HepG2 (cell line): ENCODE results near the gene PTGR2. TPM values are rescaled to one million over a fixed set of nuclear protein-coding genes. Genes with fewer than 3 reads are reported as not detected.

Experiments used
- ARID5B ChIP-seq: IDR thresholded peaks from 2 replicates; pipeline ENCODE4 v1.4.0; 2020; ENCODE audit warnings: mild to moderate bottlenecking, missing genetic modification reagents
- BCL6 ChIP-seq: IDR thresholded peaks from 2 replicates; pipeline ENCODE4 v1.6.1; 2016; ENCODE audit warnings: missing genetic modification reagents, missing compliant biosample characterization
- EP300 ChIP-seq, 3 experiments: sonication (generic) in 1 of 3; formaldehyde crosslinking in 1 of 3; IDR thresholded peaks; 2 replicates each; pipeline versions ENCODE4 v1.5.1 to v1.6.1; 2011 to 2020; ENCODE audit warnings: low read depth in 2 of 3, low read length in 2 of 3, borderline replicate concordance in 1 of 3, improper control_type of control experiment in 1 of 3, mild to moderate bottlenecking in 1 of 3, missing genetic modification reagents in 1 of 3, moderate library complexity in 1 of 3
- FOXA3 ChIP-seq: IDR thresholded peaks from 2 replicates; pipeline ENCODE4 v1.6.1; 2016; ENCODE audit warnings: missing genetic modification reagents, missing compliant biosample characterization
- FOXP4 ChIP-seq: sonication (generic); formaldehyde crosslinking; IDR thresholded peaks from 2 replicates; pipeline ENCODE4 v1.4.0; 2020; ENCODE audit warnings: missing genetic modification reagents
- HMG20A ChIP-seq: IDR thresholded peaks from 2 replicates; pipeline ENCODE4 v1.6.1; 2016; ENCODE audit warnings: borderline replicate concordance
- MED1 ChIP-seq: sonication (generic); formaldehyde crosslinking; IDR thresholded peaks from 2 replicates; pipeline ENCODE4 v1.4.0; 2020; ENCODE audit warnings: missing genetic modification reagents
- SAP130 ChIP-seq: IDR thresholded peaks from 2 replicates; pipeline ENCODE4 v1.6.1; 2016; ENCODE audit warnings: low read depth
- SOX5 ChIP-seq: IDR thresholded peaks from 2 replicates; pipeline ENCODE4 v1.6.1; 2016; ENCODE audit warnings: borderline replicate concordance
- SP2 ChIP-seq: sonication (generic); formaldehyde crosslinking; IDR thresholded peaks from 2 replicates; pipeline ENCODE4 v1.5.1; 2020; ENCODE audit warnings: mild to moderate bottlenecking, missing genetic modification reagents
- ZNF282 ChIP-seq: fragments of 450-650 bp; IDR thresholded peaks from 2 replicates; pipeline ENCODE4 v1.6.1; 2018; ENCODE audit not compliant: partially characterized antibody
- ZNF333 ChIP-seq: sonication (generic); formaldehyde crosslinking; IDR thresholded peaks from 2 replicates; pipeline ENCODE4 v1.4.0; 2020; ENCODE audit warnings: mild to moderate bottlenecking, missing genetic modification reagents, borderline replicate concordance
- ZNF687 ChIP-seq: sonication (generic); formaldehyde crosslinking; IDR thresholded peaks from 2 replicates; pipeline ENCODE4 v1.5.1; 2020; ENCODE audit warnings: mild to moderate bottlenecking, missing genetic modification reagents, moderate library complexity
- polyA plus RNA-seq, 8 experiments: library from polyadenylated mRNA; depleted of rRNA in 3 of 8; stranded (reverse) in 7 of 8; unstranded in 1 of 8; fragments of >200 nt; fragmentation: Illumina TruSeq in 4 of 8; extraction: Trizol in 4 of 8; gene quantifications; 2 replicates each; pipeline versions ENCODE4 v1.2.1 to v1.2.3, GENCODE V29; 2011 to 2016; ENCODE audit warnings: low read depth in 4 of 8, missing spikeins in 1 of 8, mixed read lengths in 1 of 8; ENCODE audit not compliant: insufficient read depth in 1 of 8
- total RNA-seq, 5 experiments: library from RNA; depleted of rRNA; stranded (reverse); fragments of >200 nt; fragmentation: Illumina TruSeq; extraction: Trizol; gene quantifications; 2 replicates each; pipeline ENCODE4 v1.2.3, GENCODE V29; 2016; ENCODE audit warnings: low read depth in 1 of 5
- TF ChIP-seq, protein P1 (sequence below): sonication (generic); formaldehyde crosslinking; IDR thresholded peaks from 2 replicates; pipeline ENCODE4 v1.9.0; 2022; ENCODE audit warnings: low read depth, missing genetic modification reagents
- TF ChIP-seq, protein P2 (sequence below): sonication (generic); formaldehyde crosslinking; IDR thresholded peaks from 2 replicates; pipeline ENCODE4 v1.8.0; 2022; ENCODE audit warnings: mild to moderate bottlenecking, missing genetic modification reagents, moderate library complexity

Gene PTGR2
- total and polyA plus RNA-seq, 2 of the 13 experiments (the other 11 are each of a cell fraction or from before 2014, with no cell fraction given) = 3.0 to 4.3 TPM

- TF ChIP-seq ARID5B (CRISPR knock-in tag) = peak; percentile 54
- TF ChIP-seq SOX5 (CRISPR knock-in tag) = peak; percentile 28; the same call in 1 of the 2 replicates
- TF ChIP-seq, protein P1, sequence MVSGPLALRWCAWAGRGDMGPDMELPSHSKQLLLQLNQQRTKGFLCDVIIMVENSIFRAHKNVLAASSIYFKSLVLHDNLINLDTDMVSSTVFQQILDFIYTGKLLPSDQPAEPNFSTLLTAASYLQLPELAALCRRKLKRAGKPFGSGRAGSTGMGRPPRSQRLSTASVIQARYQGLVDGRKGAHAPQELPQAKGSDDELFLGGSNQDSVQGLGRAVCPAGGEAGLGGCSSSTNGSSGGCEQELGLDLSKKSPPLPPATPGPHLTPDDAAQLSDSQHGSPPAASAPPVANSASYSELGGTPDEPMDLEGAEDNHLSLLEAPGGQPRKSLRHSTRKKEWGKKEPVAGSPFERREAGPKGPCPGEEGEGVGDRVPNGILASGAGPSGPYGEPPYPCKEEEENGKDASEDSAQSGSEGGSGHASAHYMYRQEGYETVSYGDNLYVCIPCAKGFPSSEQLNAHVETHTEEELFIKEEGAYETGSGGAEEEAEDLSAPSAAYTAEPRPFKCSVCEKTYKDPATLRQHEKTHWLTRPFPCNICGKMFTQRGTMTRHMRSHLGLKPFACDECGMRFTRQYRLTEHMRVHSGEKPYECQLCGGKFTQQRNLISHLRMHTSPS (CRISPR knock-in tag) = peak; percentile 91
- no peak for TF ChIP-seq SP2 (CRISPR knock-in tag)
- TF ChIP-seq, protein P2, sequence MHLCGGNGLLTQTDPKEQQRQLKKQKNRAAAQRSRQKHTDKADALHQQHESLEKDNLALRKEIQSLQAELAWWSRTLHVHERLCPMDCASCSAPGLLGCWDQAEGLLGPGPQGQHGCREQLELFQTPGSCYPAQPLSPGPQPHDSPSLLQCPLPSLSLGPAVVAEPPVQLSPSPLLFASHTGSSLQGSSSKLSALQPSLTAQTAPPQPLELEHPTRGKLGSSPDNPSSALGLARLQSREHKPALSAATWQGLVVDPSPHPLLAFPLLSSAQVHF = no peak
- no peak for TF ChIP-seq FOXP4 (CRISPR knock-in tag)
- peak in 1 of 2 experiments; percentile 31; a peak in 1 of 4 replicates for TF ChIP-seq EP300 (IDR thresholded peaks at IDR 0.05; ENCODE audit: low read depth in 2 of 2, low read length in 2 of 2)
- peak; percentile 61; the same call in 1 of the 2 replicates for TF ChIP-seq EP300 (CRISPR knock-in tag; IDR thresholded peaks at IDR 0.05; ENCODE audit: borderline replicate concordance)
- 0 out of 2 replicates have a peak, but pooled peaks have one; percentile 10 for TF ChIP-seq MED1 (CRISPR knock-in tag)
- TF ChIP-seq ZNF333 (CRISPR knock-in tag) = no peak
- TF ChIP-seq HMG20A (CRISPR knock-in tag) = peak; percentile 57
- peak; percentile 43; the same call in 1 of the 2 replicates for TF ChIP-seq SAP130 (CRISPR knock-in tag)
- TF ChIP-seq BCL6 (CRISPR knock-in tag) = peak; percentile 43; the same call in 1 of the 2 replicates
- TF ChIP-seq ZNF687 (CRISPR knock-in tag) = peak; percentile 22; the same call in 1 of the 2 replicates
- peak; percentile 39; the same call in 1 of the 2 replicates for TF ChIP-seq FOXA3 (CRISPR knock-in tag)
- no peak for TF ChIP-seq ZNF282
Observed at GRCh38 chr14:73833530-73834260, 17.9 kb upstream of the PTGR2 start (continued).
